Liver (tissue), 9 donors: ENCODE measurements around the gene EPB41L1. TPM values are rescaled to one million over a fixed set of nuclear protein-coding genes. Genes with fewer than 3 reads are reported as not detected.

ENCODE experiments used
- DNase-seq: peaks from one replicate; pipeline ENCODE4 v3.0.0-alpha.2; 2017; ENCODE audit warnings: low spot score
- H3K27ac ChIP-seq, 2 donors: one replicate each; pipeline ENCODE4 v1.7.0; 2013; ENCODE audit warnings: inconsistent platforms in 2 of 2, low read length in 2 of 2, control low read depth in 1 of 2, low read depth in 1 of 2, mild to moderate bottlenecking in 1 of 2
- H3K27me3 ChIP-seq, 4 donors: one replicate each; pipeline versions ENCODE4 v1.6.1 to v1.7.0; 2013; ENCODE audit warnings: low read length in 3 of 4, inconsistent platforms in 1 of 4, mild to moderate bottlenecking in 1 of 4, moderate library complexity in 1 of 4; ENCODE audit not compliant: control insufficient read depth in 4 of 4, insufficient read depth in 4 of 4
- H3K36me3 ChIP-seq, 4 donors: one replicate each; pipeline versions ENCODE4 v1.6.1 to v1.7.0; 2013; ENCODE audit warnings: low read length in 3 of 4, mild to moderate bottlenecking in 3 of 4, low read depth in 1 of 4, moderate library complexity in 1 of 4; ENCODE audit not compliant: control insufficient read depth in 4 of 4, insufficient read depth in 3 of 4
- H3K4me1 ChIP-seq, 4 donors: one replicate each; pipeline versions ENCODE4 v1.6.1 to v1.7.0; 2013; ENCODE audit warnings: low read length in 3 of 4, mild to moderate bottlenecking in 3 of 4, moderate library complexity in 1 of 4; ENCODE audit not compliant: control insufficient read depth in 4 of 4, insufficient read depth in 4 of 4
- H3K4me3 ChIP-seq, 3 donors: one replicate each; pipeline versions ENCODE4 v1.6.1 to v1.7.0; 2013; ENCODE audit warnings: low read length in 3 of 3, control low read depth in 1 of 3, low read depth in 1 of 3, mild to moderate bottlenecking in 1 of 3
- H3K9ac ChIP-seq, 2 donors: one replicate each; pipeline ENCODE4 v1.7.0; 2013; ENCODE audit warnings: low read length in 2 of 2, mild to moderate bottlenecking in 2 of 2, moderate library complexity in 2 of 2, control low read depth in 1 of 2, low read depth in 1 of 2
- H3K9me3 ChIP-seq, 4 donors: one replicate each; pipeline versions ENCODE4 v1.6.1 to v1.7.0; 2013; ENCODE audit warnings: low read length in 3 of 4; ENCODE audit not compliant: control insufficient read depth in 4 of 4
- EGR1 ChIP-seq, 2 donors: IDR thresholded peaks; 2 replicates each; pipeline ENCODE4 v1.6.1; 2016 to 2018; ENCODE audit warnings: antibody characterized with exemption in 2 of 2, low read depth in 2 of 2
- FOXA1 ChIP-seq: IDR thresholded peaks from 2 replicates; pipeline ENCODE4 v1.6.1; 2016; ENCODE audit warnings: antibody characterized with exemption
- FOXA2 ChIP-seq: IDR thresholded peaks from 2 replicates; pipeline ENCODE4 v1.6.1; 2016; ENCODE audit warnings: antibody characterized with exemption
- GABPA ChIP-seq, 2 donors: IDR thresholded peaks in 1 of 2; conservative IDR thresholded peaks in 1 of 2; 2 replicates each; pipeline ENCODE4 v1.6.1; 2016; ENCODE audit warnings: antibody characterized with exemption in 2 of 2, mild to moderate bottlenecking in 1 of 2, moderate library complexity in 1 of 2
- HNF4A ChIP-seq, 2 donors: conservative IDR thresholded peaks; 2 replicates each; pipeline ENCODE4 v1.6.1; 2016; ENCODE audit warnings: antibody characterized with exemption in 2 of 2, mild to moderate bottlenecking in 2 of 2
- HNF4G ChIP-seq: IDR thresholded peaks from 2 replicates; pipeline ENCODE4 v1.6.1; 2016; ENCODE audit warnings: antibody characterized with exemption
- JUND ChIP-seq, 2 donors: IDR thresholded peaks; 2 replicates each; pipeline ENCODE4 v1.6.1; 2016; ENCODE audit warnings: antibody characterized with exemption in 2 of 2
- MAX ChIP-seq: IDR thresholded peaks from 2 replicates; pipeline ENCODE4 v1.6.1; 2016; ENCODE audit warnings: antibody characterized with exemption
- NR2F2 ChIP-seq: IDR thresholded peaks from 2 replicates; pipeline ENCODE4 v1.6.1; 2016; ENCODE audit warnings: antibody characterized with exemption
- RAD21 ChIP-seq, 2 donors: IDR thresholded peaks; 2 replicates each; pipeline ENCODE4 v1.6.1; 2016; ENCODE audit warnings: antibody characterized with exemption in 2 of 2, mild to moderate bottlenecking in 2 of 2
- RXRA ChIP-seq, 2 donors: IDR thresholded peaks; 2 replicates each; pipeline ENCODE4 v1.6.1; 2017 to 2018; ENCODE audit warnings: antibody characterized with exemption in 2 of 2, mild to moderate bottlenecking in 1 of 2
- SP1 ChIP-seq: IDR thresholded peaks from 2 replicates; pipeline ENCODE4 v1.6.1; 2018; ENCODE audit warnings: antibody characterized with exemption, mild to moderate bottlenecking
- TAF1 ChIP-seq: conservative IDR thresholded peaks from 2 replicates; pipeline ENCODE4 v1.6.1; 2016; ENCODE audit warnings: antibody characterized with exemption, mild to moderate bottlenecking
- YY1 ChIP-seq: IDR thresholded peaks from 2 replicates; pipeline ENCODE4 v1.6.1; 2016; ENCODE audit warnings: antibody characterized with exemption, mild to moderate bottlenecking
- WGBS: extraction: QIAGEN DNeasy Blood & Tissue Kit; methylation state at CpG from one replicate; pipeline ENCODE4 v1.1.7; 2013; 5-methylcytosine and 5-hydroxymethylcytosine counted together
- polyA plus RNA-seq, 2 donors: library from polyadenylated mRNA; stranded (reverse) in 1 of 2; unstranded in 1 of 2; fragments of 200-250 nt in 1 of 2; fragments of >200 nt in 1 of 2; fragmentation: Nextera tagmentation in 1 of 2; extraction: Ambion mirVana in 1 of 2; gene quantifications; one replicate each; pipeline versions ENCODE4 v1.2.1 to v1.2.3, GENCODE V29; 2013 to 2015
- total RNA-seq, 2 donors: library from RNA; depleted of rRNA; stranded (reverse); fragments of >200 nt; gene quantifications; one replicate each; pipeline ENCODE4 v1.2.3, GENCODE V29; 2014
- TF ChIP-seq, protein P1 (sequence below): IDR thresholded peaks from 2 replicates; pipeline ENCODE4 v1.6.1; 2016; ENCODE audit warnings: antibody characterized with exemption, mild to moderate bottlenecking
- TF ChIP-seq, protein P2 (sequence below): IDR thresholded peaks from 2 replicates; pipeline ENCODE4 v1.6.1; 2016; ENCODE audit warnings: antibody characterized with exemption
- TF ChIP-seq, protein P3 (sequence below): fragments of 150-350 bp; IDR thresholded peaks from 2 replicates; pipeline ENCODE4 v1.5.1; 2017; ENCODE audit warnings: improper control_type of control experiment, low read depth, low read length; ENCODE audit not compliant: missing input control
- TF ChIP-seq, protein P4 (sequence below): IDR thresholded peaks from 2 replicates; pipeline ENCODE4 v1.6.1; 2016; ENCODE audit warnings: antibody characterized with exemption
- donor health status: healthy.
- donor health status: healthy.
- donor health status: healthy.
- donor health status: healthy.
- donor health status: healthy.

The EPB41L1 gene
- total and polyA plus RNA-seq, 4 donors, result 2.4 to 11.9 (median 4.3) TPM

GRCh38 chr20:36261389-36262105, 107.0 kb downstream of the EPB41L1 start:
- H3K9ac ChIP-seq, result no peak overlapping the region
- no peak overlapping the region for H3K27ac ChIP-seq
- TF ChIP-seq FOXA2 (no peak), HNF4G (no peak), GABPA (IDR thresholded peaks at IDR 0.05 in 1 of 2, conservative IDR thresholded peaks at IDR 0.05 in 1 of 2) (no peak), FOXA1 (no peak), MAX (no peak), RXRA (IDR thresholded peaks at IDR 0.05) (no peak)
- TF ChIP-seq, protein P1, sequence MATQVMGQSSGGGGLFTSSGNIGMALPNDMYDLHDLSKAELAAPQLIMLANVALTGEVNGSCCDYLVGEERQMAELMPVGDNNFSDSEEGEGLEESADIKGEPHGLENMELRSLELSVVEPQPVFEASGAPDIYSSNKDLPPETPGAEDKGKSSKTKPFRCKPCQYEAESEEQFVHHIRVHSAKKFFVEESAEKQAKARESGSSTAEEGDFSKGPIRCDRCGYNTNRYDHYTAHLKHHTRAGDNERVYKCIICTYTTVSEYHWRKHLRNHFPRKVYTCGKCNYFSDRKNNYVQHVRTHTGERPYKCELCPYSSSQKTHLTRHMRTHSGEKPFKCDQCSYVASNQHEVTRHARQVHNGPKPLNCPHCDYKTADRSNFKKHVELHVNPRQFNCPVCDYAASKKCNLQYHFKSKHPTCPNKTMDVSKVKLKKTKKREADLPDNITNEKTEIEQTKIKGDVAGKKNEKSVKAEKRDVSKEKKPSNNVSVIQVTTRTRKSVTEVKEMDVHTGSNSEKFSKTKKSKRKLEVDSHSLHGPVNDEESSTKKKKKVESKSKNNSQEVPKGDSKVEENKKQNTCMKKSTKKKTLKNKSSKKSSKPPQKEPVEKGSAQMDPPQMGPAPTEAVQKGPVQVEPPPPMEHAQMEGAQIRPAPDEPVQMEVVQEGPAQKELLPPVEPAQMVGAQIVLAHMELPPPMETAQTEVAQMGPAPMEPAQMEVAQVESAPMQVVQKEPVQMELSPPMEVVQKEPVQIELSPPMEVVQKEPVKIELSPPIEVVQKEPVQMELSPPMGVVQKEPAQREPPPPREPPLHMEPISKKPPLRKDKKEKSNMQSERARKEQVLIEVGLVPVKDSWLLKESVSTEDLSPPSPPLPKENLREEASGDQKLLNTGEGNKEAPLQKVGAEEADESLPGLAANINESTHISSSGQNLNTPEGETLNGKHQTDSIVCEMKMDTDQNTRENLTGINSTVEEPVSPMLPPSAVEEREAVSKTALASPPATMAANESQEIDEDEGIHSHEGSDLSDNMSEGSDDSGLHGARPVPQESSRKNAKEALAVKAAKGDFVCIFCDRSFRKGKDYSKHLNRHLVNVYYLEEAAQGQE, result no peak
- TF ChIP-seq, protein P2, sequence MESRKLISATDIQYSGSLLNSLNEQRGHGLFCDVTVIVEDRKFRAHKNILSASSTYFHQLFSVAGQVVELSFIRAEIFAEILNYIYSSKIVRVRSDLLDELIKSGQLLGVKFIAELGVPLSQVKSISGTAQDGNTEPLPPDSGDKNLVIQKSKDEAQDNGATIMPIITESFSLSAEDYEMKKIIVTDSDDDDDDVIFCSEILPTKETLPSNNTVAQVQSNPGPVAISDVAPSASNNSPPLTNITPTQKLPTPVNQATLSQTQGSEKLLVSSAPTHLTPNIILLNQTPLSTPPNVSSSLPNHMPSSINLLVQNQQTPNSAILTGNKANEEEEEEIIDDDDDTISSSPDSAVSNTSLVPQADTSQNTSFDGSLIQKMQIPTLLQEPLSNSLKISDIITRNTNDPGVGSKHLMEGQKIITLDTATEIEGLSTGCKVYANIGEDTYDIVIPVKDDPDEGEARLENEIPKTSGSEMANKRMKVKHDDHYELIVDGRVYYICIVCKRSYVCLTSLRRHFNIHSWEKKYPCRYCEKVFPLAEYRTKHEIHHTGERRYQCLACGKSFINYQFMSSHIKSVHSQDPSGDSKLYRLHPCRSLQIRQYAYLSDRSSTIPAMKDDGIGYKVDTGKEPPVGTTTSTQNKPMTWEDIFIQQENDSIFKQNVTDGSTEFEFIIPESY, result no peak
- H3K36me3 ChIP-seq, result peaks cover 0 to 7% (median 3%) of the 10 kb centered on the region in 4 donors
- no peak overlapping the region for H3K4me3 ChIP-seq
- DNase-seq, result no peak
- H3K4me1 ChIP-seq, result no peaks in the 10 kb centered on the region
- no peaks in the 10 kb centered on the region for H3K9me3 ChIP-seq
- H3K27me3 ChIP-seq, result no peaks in the 10 kb centered on the region
- WGBS, result 90% methylated on average over 12 of the region's 12 CpGs

DNA sequence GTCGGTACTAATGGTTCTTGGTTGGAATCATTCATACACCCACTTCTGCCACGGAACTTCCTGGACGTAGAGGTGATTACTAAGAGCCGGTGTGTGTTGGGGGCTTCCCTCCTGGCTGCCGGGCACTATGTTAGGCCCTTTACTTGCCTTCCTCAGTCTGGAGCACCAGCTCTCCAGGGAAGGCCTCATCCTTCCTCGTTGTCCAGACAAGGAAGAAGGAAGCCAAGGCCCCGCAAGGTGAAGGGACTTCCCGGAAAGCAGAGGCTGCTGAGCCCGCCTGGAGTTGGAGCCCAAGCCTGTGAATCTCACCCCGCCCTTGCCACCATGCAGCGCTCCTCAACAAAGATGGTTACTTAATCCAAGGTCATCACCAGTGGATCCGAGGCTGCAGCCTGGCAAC, 107.9 kb downstream of the EPB41L1 start:
- Histone ChIP-seq H3K27ac (no peak overlapping the region), H3K4me1 (no peaks in the 10 kb centered on the region), H3K36me3 (no peaks in the 10 kb centered on the region), H3K4me3 (no peak overlapping the region), H3K9ac (no peak overlapping the region), H3K9me3 (no peaks in the 10 kb centered on the region), H3K27me3 (no peaks in the 10 kb centered on the region)
- DNase-seq, result no peak
- WGBS, result 90% methylated on average over 12 of the region's 12 CpGs
- TF ChIP-seq, protein P3, sequence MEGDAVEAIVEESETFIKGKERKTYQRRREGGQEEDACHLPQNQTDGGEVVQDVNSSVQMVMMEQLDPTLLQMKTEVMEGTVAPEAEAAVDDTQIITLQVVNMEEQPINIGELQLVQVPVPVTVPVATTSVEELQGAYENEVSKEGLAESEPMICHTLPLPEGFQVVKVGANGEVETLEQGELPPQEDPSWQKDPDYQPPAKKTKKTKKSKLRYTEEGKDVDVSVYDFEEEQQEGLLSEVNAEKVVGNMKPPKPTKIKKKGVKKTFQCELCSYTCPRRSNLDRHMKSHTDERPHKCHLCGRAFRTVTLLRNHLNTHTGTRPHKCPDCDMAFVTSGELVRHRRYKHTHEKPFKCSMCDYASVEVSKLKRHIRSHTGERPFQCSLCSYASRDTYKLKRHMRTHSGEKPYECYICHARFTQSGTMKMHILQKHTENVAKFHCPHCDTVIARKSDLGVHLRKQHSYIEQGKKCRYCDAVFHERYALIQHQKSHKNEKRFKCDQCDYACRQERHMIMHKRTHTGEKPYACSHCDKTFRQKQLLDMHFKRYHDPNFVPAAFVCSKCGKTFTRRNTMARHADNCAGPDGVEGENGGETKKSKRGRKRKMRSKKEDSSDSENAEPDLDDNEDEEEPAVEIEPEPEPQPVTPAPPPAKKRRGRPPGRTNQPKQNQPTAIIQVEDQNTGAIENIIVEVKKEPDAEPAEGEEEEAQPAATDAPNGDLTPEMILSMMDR, result no peak
- TF ChIP-seq HNF4A (conservative IDR thresholded peaks at IDR 0.05) (no peak), GABPA (IDR thresholded peaks at IDR 0.05 in 1 of 2, conservative IDR thresholded peaks at IDR 0.05 in 1 of 2) (no peak), EGR1 (IDR thresholded peaks at IDR 0.05; ENCODE audit: low read depth in 2 of 2) (no peak), SP1 (no peak), NR2F2 (no peak), RAD21 (IDR thresholded peaks at IDR 0.05) (no peak), MAX (no peak), JUND (IDR thresholded peaks at IDR 0.05) (no peak), RXRA (IDR thresholded peaks at IDR 0.05) (no peak), FOXA2 (no peak), FOXA1 (no peak), TAF1 (no peak), HNF4G (no peak), YY1 (no peak)
- TF ChIP-seq, protein P4, sequence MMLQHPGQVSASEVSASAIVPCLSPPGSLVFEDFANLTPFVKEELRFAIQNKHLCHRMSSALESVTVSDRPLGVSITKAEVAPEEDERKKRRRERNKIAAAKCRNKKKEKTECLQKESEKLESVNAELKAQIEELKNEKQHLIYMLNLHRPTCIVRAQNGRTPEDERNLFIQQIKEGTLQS, result no peak
- TF ChIP-seq, protein P2, result no peak
